Measurements from ENCODE around the gene HOMEZ. TPM values are rescaled to one million over a fixed set of nuclear protein-coding genes. Genes with fewer than 3 reads are reported as not detected.

The HOMEZ gene
- total RNA-seq, 2 donors from 2014 or later: 4.6 to 5.7 TPM

DNA sequence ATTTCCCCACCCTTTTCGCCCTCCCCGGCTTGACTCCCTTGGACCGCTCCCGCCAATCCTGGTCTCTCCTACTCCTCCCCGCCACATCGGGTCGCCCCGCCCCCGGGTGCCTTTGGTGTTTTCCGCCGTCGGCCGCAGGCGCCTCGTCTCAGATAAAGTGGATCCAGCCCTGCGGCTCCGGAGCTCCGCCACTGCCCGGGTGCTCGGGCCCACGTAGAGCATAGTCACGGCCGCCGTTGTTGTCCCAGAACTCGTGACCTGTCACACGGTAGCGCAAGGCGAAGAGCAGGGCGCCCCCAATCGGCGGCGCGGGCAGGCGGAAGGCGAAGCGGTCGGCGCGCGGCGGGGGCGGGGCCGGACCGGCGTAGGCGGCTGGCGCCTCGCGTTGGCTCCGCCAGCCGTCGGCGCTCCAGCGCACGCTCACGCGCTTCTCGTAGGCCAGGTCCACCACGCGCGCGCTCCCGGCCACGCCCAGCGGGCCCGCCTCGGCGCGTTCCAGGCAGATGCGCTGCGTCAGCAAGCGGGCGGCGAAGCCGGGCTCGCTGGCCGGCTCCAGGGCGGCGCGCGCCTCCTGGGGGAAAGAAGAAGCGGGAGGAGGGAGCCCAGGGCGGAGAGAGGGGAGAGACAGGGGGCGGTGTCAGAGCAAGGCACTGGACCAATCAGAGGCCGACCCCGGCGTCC lies 15.5 kb upstream of the HOMEZ start:
- no peaks in the 10 kb centered on the region for H3K9me3 ChIP-seq (ENCODE audit: control insufficient read depth, low read length, poor library complexity, severe bottlenecking)
- Mint-ChIP-seq H3K4me1 (peaks cover 23% of the 10 kb centered on the region), H3K27ac (peak overlapping the region; percentile 96), H3K4me3 (peak overlapping the region; percentile 99), H3K36me3 (ENCODE audit: low read depth) (no peaks in the 10 kb centered on the region), H3K27me3 (peaks cover 15% of the 10 kb centered on the region)
- DNase-seq (peak; percentile 96 to 98 (median 97)), ATAC-seq (peak; percentile 77)

DNA sequence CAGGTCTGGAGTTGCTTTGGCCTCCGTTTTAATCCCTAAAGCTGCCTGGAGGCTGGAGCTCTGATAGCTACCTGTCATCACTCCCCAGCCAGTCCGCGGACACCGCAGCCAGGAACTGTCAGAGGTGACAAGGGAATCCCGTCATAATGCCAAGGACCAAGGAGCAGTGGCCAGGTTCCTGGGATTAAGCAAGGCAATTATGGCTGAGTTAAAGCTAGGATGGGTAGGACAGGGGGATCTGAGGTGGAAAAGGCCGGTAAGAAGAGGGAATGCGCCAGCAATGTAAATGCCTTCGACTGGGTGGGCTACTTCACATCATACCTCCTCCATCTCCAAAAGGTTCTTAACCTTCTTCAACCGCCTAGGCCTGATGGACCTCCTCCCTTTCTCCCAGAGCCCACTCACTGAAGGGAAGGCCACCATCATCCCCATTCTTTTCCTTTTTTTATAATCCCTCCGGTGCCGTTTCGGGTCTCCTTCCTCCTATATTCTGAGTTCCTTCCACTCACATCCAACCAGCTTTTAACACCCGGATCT lies 14.8 kb upstream of the HOMEZ start:
- peak overlapping the region; percentile 96 for H3K27ac Mint-ChIP-seq
- H3K9me3 ChIP-seq (ENCODE audit: control insufficient read depth, low read length, poor library complexity, severe bottlenecking): no peaks in the 10 kb centered on the region
- H3K36me3 Mint-ChIP-seq (ENCODE audit: low read depth): no peaks in the 10 kb centered on the region
- DNase-seq: no peak
- no peak for ATAC-seq
- peaks cover 23% of the 10 kb centered on the region for H3K4me1 Mint-ChIP-seq
- H3K4me3 Mint-ChIP-seq: peak overlapping the region; percentile 99
- peaks cover 9% of the 10 kb centered on the region for H3K27me3 Mint-ChIP-seq

DNA sequence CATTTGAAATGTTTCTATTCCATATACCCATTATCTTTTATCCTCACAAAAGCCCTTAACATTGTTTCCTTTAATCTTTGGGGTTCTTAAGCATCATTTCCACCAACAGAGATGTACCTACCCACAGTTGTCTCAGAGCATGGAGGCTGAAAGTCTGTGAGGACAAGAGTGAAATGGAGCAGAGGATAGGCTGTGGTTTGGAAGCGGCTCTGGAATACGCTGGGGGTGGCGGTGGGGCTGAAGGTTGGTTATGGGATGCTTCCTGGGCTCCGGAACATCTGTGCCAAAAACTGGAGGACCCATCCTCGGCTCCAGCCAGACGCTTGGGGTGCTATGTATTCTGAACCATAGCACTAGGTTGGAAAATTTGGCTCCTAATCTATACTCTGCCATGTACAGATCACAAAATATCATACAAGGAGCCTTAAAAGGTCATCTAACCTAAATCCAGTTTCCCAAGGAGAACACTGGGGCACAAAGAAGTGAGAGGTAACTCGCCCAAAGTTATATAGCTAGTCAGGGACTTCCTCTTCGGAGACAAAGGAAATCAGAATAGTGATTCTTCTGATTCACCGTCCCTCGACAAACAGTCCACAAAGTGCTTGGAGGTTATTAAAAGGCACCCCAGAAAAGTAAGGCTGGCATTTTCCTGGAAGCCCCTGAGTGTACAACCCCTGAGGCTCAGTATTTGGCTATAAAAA lies 14.2 kb upstream of the HOMEZ start:
- ATAC-seq: no peak
- H3K36me3 Mint-ChIP-seq (ENCODE audit: low read depth): no peaks in the 10 kb centered on the region
- H3K4me3 Mint-ChIP-seq: peak overlapping the region; percentile 99
- H3K9me3 ChIP-seq (ENCODE audit: control insufficient read depth, low read length, poor library complexity, severe bottlenecking): no peaks in the 10 kb centered on the region
- peak overlapping the region; percentile 96 for H3K27ac Mint-ChIP-seq
- no peak for DNase-seq
- H3K4me1 Mint-ChIP-seq: peaks cover 26% of the 10 kb centered on the region
- peaks cover 5% of the 10 kb centered on the region for H3K27me3 Mint-ChIP-seq

DNA sequence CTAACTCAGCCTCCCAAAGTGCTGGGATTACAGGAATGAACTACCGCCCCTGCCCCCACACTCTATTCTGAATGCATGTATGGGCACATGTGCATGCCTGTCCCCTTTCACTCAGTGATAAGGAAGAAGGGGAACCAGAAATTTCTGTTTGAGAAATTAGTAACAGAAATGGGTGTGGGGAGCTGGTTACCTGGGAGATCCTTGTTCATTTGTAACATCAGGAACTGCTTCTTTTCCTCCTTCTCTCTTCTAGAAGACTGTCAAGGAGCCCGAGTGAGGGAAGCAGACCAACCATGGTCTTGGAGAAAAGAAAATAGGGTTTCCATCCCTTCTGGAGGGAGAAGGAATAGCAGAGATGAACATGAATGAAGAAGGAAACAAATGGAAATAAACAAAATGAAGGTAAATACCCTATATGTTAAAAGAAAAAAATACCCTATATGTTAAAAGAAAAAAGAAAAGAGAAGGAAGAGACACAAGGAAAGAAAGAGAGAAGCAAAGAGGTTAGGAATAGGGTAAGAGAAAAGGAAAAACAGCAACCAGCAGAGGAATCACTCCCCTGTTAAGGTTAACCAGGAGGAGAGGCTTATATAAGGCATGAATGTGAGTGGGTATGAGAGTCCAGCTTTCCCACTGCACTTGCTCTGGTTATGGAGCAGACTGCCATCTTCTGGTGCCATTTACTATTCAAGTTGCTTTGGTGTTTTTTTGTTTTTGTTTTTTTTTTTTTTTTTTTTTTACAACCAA lies 13.5 kb upstream of the HOMEZ start:
- Mint-ChIP-seq H3K36me3 (ENCODE audit: low read depth) (no peaks in the 10 kb centered on the region), H3K4me3 (no peak overlapping the region), H3K27ac (peak overlapping the region; percentile 96), H3K27me3 (no peaks in the 10 kb centered on the region), H3K4me1 (peaks cover 27% of the 10 kb centered on the region)
- no peak for ATAC-seq
- H3K9me3 ChIP-seq (ENCODE audit: control insufficient read depth, low read length, poor library complexity, severe bottlenecking): no peaks in the 10 kb centered on the region
- DNase-seq: no peak

DNA sequence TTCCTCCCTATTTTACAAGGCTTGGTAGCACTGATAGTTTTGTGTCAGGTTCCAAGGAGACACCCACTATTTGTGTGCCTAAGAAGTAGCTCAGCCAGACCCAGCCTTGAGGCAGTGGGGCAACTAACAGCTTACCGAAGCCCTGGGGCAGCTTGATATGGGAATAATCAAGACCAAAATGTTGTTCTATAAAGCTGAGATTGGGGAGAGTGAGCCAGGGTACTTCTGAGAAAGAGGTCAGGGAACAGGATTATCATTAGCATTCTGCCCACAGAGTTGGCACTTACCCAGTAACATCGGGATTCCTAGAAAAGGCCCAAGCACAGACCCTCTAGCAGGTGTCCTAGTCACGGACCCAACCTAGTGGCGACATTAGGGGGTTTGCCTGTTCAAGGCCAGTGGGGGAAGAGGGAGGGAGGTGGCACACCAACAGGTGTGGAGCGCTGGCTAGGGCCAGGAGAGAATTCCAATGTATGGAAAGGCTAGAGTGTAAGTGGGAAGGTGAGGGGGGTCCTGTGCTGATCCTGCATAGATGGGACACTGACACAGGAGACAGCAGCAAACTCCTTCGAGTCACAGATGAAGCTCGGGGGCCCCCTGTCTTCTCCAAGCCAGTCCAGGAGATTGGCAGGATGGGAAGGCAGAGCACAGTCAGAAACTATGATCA lies 11.8 kb upstream of the HOMEZ start:
- H3K9me3 ChIP-seq (ENCODE audit: control insufficient read depth, low read length, poor library complexity, severe bottlenecking): no peaks in the 10 kb centered on the region
- DNase-seq: no peak
- H3K4me1 Mint-ChIP-seq: peaks cover 25% of the 10 kb centered on the region
- no peaks in the 10 kb centered on the region for H3K27me3 Mint-ChIP-seq
- H3K4me3 Mint-ChIP-seq: no peak overlapping the region
- no peak overlapping the region for H3K27ac Mint-ChIP-seq
- no peak for ATAC-seq
- no peaks in the 10 kb centered on the region for H3K36me3 Mint-ChIP-seq (ENCODE audit: low read depth)

DNA sequence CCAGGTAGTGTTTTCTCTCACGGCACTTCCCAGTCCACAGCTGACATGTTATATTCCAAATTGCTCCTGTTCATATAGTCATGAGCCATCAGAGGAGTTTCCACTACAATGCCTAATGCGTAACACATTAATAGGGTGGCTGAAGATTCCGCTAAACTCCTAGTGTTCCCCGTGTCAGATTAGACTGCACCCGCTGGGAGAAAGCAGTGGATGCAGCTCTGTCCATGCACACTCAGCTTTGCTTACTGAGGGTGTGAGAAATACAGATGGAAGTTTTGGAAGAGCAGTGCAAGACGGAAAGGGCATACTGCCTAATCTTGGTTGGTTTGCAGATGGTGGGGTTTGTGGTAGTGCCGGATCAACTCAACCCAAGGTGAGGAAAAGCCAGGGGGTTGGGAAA lies 11.2 kb upstream of the HOMEZ start:
- no peak for ATAC-seq
- H3K27ac Mint-ChIP-seq: no peak overlapping the region
- no peaks in the 10 kb centered on the region for H3K36me3 Mint-ChIP-seq (ENCODE audit: low read depth)
- no peaks in the 10 kb centered on the region for H3K27me3 Mint-ChIP-seq
- no peaks in the 10 kb centered on the region for H3K9me3 ChIP-seq (ENCODE audit: control insufficient read depth, low read length, poor library complexity, severe bottlenecking)
- no peak for DNase-seq
- no peak overlapping the region for H3K4me3 Mint-ChIP-seq
- peaks cover 22% of the 10 kb centered on the region for H3K4me1 Mint-ChIP-seq

DNA sequence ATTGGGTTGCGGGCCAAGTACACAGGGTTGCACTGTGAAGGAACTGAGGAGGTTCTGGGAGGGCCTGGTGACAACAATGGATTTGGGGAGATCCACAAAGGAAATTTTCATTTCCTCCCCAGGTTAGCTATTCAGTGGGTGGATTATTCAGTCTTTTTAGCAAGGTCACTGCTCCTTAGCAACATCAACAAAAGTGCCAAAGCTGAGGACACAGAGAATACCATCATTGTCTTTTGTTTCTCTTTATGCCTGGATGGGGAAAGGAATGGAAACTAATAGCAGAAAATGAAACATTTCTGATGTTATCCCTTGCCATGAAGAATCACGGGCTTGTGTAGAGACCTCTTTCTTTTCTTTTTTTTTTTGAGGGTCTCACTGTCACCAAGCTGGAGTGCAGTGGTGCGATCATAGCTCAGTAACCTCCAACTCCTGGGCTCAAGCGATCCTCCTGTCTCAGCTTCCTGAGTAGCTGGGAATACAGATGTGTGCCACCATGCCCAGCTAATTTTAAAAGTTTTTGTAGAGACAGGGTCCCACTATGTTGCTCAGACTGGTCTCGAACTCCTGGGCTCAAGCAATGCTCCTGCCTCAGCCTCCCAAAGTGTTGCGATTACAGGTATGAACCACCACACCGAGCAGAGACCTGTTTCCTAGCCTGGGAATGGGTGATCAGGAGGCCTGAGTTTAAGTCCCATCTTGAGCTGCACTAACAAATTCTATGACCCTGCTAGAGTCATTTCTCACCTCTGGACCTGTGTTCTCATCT lies 10.3 kb upstream of the HOMEZ start:
- H3K27ac Mint-ChIP-seq: peak overlapping the region; percentile 63
- ATAC-seq (no peak), DNase-seq (no peak)
- no peak overlapping the region for H3K4me3 Mint-ChIP-seq
- H3K9me3 ChIP-seq (ENCODE audit: control insufficient read depth, low read length, poor library complexity, severe bottlenecking): no peaks in the 10 kb centered on the region
- no peaks in the 10 kb centered on the region for H3K36me3 Mint-ChIP-seq (ENCODE audit: low read depth)
- no peaks in the 10 kb centered on the region for H3K27me3 Mint-ChIP-seq
- peaks cover 20% of the 10 kb centered on the region for H3K4me1 Mint-ChIP-seq

DNA sequence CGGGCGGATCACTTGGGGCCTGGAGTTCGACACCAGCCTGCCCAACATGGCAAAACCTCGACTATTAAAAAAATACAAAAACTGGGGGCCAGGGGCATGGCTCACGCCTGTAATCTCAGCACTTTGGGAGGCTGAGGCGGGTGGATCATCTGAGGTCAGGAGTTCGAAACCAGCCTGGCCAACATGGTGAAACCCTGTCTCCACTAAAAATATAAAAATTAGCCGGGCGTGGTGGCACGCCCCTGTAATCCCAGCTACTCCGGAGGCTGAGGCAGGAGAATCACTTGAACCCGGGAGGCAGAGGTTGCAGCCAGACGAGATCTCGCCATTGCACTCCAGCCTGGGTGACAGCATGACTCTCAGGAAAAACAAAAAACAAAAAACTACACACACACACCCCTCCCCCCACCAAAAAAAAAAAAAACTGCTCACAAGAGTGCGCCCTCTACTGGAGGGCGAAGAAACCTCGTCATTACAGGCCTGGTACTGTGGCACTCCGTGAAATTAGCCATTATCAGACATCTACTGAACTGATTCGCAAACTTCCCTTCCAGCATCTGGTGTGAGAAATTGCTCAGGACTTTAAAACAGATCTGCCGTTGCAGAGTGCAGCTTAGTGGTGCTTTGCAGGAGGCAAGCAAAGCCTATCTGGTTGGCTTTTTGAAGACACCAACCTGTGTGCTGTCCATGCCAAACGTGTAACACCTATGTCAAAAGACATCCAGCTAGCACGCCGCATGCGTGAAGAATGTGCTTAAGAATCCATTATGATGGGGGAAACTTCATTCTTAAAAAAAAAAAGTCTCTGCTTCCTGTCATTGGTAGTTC lies 9.0 kb upstream of the HOMEZ start:
- no peaks in the 10 kb centered on the region for H3K9me3 ChIP-seq (ENCODE audit: control insufficient read depth, low read length, poor library complexity, severe bottlenecking)
- DNase-seq: peak; percentile 27 to 41 (median 35)
- peaks cover 12% of the 10 kb centered on the region for H3K4me1 Mint-ChIP-seq
- H3K36me3 Mint-ChIP-seq (ENCODE audit: low read depth): no peaks in the 10 kb centered on the region
- H3K4me3 Mint-ChIP-seq: no peak overlapping the region
- ATAC-seq: peak; percentile 90
- no peaks in the 10 kb centered on the region for H3K27me3 Mint-ChIP-seq
- peak overlapping the region; percentile 88 for H3K27ac Mint-ChIP-seq

DNA sequence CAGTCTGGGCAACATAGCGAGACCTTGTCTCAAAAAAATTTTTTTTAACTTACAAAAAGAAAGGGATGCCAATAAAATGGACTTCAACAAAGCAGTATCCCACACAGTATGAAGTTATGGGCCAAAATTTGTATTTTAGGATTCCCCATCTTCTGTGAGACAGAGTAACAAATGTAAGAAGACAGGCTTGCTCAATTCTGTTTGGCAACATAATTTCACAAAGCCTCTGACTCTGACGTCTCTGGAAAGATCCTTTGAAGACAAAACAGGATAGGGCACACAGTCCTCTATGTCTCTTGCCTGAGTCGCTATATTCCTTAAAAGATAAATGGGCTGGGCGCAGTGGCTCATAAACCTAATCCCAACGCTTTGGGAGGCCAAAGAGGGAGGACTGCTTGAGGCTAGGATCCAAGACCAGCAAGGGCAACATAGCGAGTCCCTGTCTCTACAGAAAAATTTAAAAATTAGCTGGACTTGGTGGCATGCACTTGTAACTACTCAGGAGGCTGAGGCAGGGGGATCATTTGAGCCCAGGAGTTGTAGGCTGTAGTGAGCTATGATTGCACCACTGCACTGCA lies 1.1 kb upstream of the HOMEZ start:
- DNase-seq (no peak), ATAC-seq (no peak)
- Mint-ChIP-seq H3K4me1 (peaks cover 17% of the 10 kb centered on the region), H3K36me3 (ENCODE audit: low read depth) (no peaks in the 10 kb centered on the region), H3K27ac (peak overlapping the region; percentile 91), H3K4me3 (peak overlapping the region; percentile 96), H3K27me3 (no peaks in the 10 kb centered on the region)
- no peaks in the 10 kb centered on the region for H3K9me3 ChIP-seq (ENCODE audit: control insufficient read depth, low read length, poor library complexity, severe bottlenecking)

DNA sequence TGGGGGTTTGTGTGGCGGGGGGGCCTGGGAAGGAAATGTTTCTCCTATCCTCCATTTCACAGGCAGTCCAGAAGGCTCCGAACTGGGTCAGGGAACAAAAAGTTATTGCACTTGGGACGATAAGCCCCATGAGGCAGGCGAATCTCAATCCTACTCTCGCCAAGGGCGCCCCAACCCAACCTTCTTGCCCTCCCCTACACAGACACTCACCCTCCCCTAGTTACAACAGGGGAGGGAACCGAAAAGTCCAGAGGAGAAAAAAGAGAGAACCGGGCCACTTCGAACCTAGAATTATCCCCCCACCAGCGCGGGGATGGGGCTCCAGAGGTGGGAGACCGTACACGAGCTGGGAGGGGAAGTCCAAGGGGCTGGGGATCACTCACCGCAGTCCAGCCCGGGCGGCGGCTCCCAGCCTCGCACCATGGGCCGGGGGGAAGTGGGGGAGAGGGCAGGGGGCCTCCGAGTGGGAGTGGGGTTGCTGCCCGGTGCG lies 357 bp downstream of the HOMEZ start:
- DNase-seq (peak in 1 of 3 donors; percentile 12), ATAC-seq (peak; percentile 28)
- Mint-ChIP-seq H3K4me1 (peaks cover 17% of the 10 kb centered on the region), H3K4me3 (peak overlapping the region; percentile 96), H3K27ac (peak overlapping the region; percentile 91), H3K27me3 (no peaks in the 10 kb centered on the region), H3K36me3 (ENCODE audit: low read depth) (no peaks in the 10 kb centered on the region)
- H3K9me3 ChIP-seq (ENCODE audit: control insufficient read depth, low read length, poor library complexity, severe bottlenecking): no peaks in the 10 kb centered on the region

DNA sequence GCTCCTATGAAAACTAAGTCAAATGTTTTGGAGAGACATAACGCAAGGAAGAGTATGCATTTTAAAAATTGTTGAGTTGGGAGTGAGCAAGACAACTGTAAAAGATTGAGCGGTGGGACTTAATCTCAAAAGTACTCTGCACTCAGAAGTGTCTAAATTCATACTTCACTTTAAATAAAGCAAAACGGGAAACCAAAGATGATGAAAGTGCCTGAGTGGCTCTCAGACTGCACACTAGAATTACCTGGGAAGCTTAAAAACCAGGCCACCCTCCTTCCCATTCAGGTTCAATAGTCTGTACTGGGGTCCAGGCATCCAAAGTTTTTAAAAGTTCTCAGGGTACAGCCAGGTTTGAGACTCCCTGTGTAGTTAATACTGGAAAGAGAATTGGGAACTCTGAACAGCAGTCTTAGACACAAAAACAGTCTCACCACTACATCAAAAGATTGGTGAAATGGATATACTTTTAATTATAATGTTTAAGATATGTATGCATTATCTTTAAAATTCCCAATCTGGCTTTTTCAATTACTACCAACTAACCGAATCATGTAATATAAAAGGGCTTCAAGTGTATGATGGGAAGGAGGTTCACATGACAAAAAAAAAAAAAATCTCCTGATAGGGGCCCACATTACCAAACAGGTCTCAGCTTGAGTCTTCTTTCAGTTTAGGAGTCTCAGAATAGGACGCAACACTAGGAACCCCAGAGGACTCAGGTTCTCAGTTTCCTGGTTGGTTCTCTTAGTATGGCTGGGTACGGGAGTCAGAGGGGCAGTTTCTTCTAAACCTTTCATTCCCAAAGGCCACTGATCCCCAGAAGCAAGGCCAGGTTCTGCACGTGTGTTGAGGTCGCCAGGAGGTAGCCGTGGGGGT lies 1.0 kb downstream of the HOMEZ start:
- no peak for ATAC-seq
- Mint-ChIP-seq H3K36me3 (ENCODE audit: low read depth) (no peaks in the 10 kb centered on the region), H3K27ac (peak overlapping the region; percentile 91), H3K27me3 (no peaks in the 10 kb centered on the region), H3K4me3 (peak overlapping the region; percentile 96), H3K4me1 (peaks cover 17% of the 10 kb centered on the region)
- H3K9me3 ChIP-seq (ENCODE audit: control insufficient read depth, low read length, poor library complexity, severe bottlenecking): no peaks in the 10 kb centered on the region
- DNase-seq: no peak
